ENCODE data around the gene RPAP3. TPM values are rescaled to one million over a fixed set of nuclear protein-coding genes. Genes with fewer than 3 reads are reported as not detected.
"Not testable (repeated sequence)": the region's sequence is repeated elsewhere in the genome, so short reads cannot be mapped to it uniquely, and the experiment has no call there.

The RPAP3 gene
- total RNA-seq, 2 donors from 2014 or later, result 6.0 to 6.9 TPM

GRCh38 chr12:47689215-47689614 lies 16.6 kb downstream of the RPAP3 start:
- ATAC-seq, result no peak
- Histone ChIP-seq H3K4me3 (no peak overlapping the region), H3K36me3 (replicated peaks in 1 of 2; ENCODE audit: insufficient read depth in 1 of 2, low read depth in 2 of 2) (peaks cover 0 to 7% of the 10 kb centered on the region in 2 donors), H3K27me3 (no peaks in the 10 kb centered on the region), H3K4me1 (no peaks in the 10 kb centered on the region), H3K9me3 (no peaks in the 10 kb centered on the region), H3K27ac (no peak overlapping the region)
- 92% methylated on average over 2 of the region's 2 CpGs for WGBS, 2 donors
- DNase-seq, result no peak
- intact Hi-C loops (cut with DNase I), result no loop called here
- TF ChIP-seq POLR2A (IDR thresholded peaks at IDR 0.05), result no peak

DNA sequence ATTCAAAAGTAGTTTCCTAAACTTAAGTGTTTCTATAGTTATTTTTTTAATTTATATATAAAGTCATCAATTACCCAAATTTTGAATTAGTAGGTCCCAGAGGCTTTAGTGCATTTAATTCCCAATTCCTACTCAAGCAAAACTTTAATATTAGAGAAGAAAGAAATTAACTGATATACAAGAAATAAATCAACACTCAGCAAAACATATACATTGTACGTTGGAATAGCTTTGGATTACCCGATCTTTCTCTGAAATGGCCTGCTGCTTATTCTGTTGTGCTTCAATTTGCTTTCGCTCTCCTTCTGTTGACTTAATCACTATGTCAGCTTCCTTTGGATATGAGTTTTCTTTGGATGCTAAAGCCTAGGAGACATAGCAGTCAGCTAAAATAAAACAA lies 18.2 kb downstream of the RPAP3 start:
- TF ChIP-seq CTCF (IDR thresholded peaks at IDR 0.05), result no peak
- TF ChIP-seq POLR2A (IDR thresholded peaks at IDR 0.05), result no peak
- intact Hi-C loops (cut with DNase I), result no loop called here
- no peak for ATAC-seq
- H3K4me1 ChIP-seq, result no peaks in the 10 kb centered on the region
- WGBS, 2 donors, result 63 to 75% methylated on average over 3 of the region's 3 CpGs
- DNase-seq, result no peak
- no peak overlapping the region for H3K4me3 ChIP-seq
- H3K27ac ChIP-seq, result no peak overlapping the region
- peaks cover 0 to 7% of the 10 kb centered on the region in 2 donors for H3K36me3 ChIP-seq (replicated peaks in 1 of 2; ENCODE audit: insufficient read depth in 1 of 2, low read depth in 2 of 2)
- no peaks in the 10 kb centered on the region for H3K27me3 ChIP-seq
- no peaks in the 10 kb centered on the region for H3K9me3 ChIP-seq

- Histone ChIP-seq H3K27me3 (no peaks in the 10 kb centered on the region), H3K9me3 (no peaks in the 10 kb centered on the region), H3K27ac (no peak overlapping the region), H3K36me3 (replicated peaks in 1 of 2; ENCODE audit: insufficient read depth in 1 of 2, low read depth in 2 of 2) (peaks cover 0 to 7% of the 10 kb centered on the region in 2 donors), H3K4me3 (no peak overlapping the region), H3K4me1 (no peaks in the 10 kb centered on the region)
- no peak for ATAC-seq
- TF ChIP-seq CTCF (IDR thresholded peaks at IDR 0.05) (peak in 6 of 7 experiments; percentile 35 to 56 (median 44)), POLR2A (IDR thresholded peaks at IDR 0.05) (no peak)
- 72 to 76% methylated on average over 4 of the region's 4 CpGs for WGBS, 2 donors
- DNase-seq, result no peak
- intact Hi-C loops (cut with DNase I), result no loop called here
Observed at GRCh38 chr12:47686645-47687240, 19.1 kb downstream of the RPAP3 start.

DNA sequence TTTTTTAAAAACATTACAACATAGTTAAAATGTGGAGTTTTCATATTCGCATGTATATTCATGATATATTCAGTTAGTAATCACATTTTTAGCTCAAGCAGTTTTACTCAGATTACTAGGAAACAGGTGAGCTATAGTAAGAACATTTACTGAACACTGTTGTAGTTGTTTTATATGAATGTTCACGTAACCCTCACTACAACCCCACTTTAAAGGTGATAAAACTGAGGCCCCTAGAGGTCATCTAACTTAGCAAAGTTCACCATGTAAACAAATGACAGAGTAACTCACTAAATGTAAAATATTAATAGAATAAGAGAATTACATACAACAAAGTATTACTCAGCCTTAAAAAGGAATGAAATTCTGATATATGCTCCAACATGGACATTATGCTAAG lies 26.0 kb downstream of the RPAP3 start:
- WGBS, 2 donors, result 95 to 98% methylated on average over 2 of the region's 2 CpGs
- Histone ChIP-seq H3K27me3 (no peaks in the 10 kb centered on the region), H3K27ac (no peak overlapping the region), H3K36me3 (replicated peaks in 1 of 2; ENCODE audit: insufficient read depth in 1 of 2, low read depth in 2 of 2) (peaks cover 0 to 2% of the 10 kb centered on the region in 2 donors), H3K4me3 (no peak overlapping the region), H3K9me3 (no peaks in the 10 kb centered on the region), H3K4me1 (no peaks in the 10 kb centered on the region)
- ATAC-seq (no peak), DNase-seq (no peak)
- TF ChIP-seq CTCF (IDR thresholded peaks at IDR 0.05) (no peak), POLR2A (IDR thresholded peaks at IDR 0.05) (no peak)
- intact Hi-C loops (cut with DNase I), result no loop called here

DNA sequence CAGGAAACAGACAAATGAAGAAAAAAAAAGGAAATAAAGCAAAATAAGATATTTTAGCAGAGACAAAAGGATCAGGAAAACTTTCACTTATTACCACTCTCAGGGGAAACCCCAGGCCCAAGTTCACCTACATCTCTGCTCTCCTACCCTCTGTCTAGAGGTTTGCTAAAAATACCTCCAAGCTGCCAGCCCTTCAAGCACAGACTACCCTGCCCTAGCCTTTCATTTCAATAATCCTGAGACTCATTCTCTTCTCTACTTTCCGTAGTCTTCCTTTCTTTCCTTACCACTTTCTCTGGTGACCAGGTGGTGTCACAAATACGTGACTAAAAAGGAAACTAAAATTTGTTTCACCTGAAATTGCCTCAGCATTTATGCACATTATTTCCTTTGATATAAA lies 33.8 kb downstream of the RPAP3 start:
- ATAC-seq (no peak), DNase-seq (no peak)
- TF ChIP-seq POLR2A (IDR thresholded peaks at IDR 0.05), result no peak
- TF ChIP-seq CTCF (IDR thresholded peaks at IDR 0.05), result no peak
- Histone ChIP-seq H3K36me3 (replicated peaks in 1 of 2; ENCODE audit: insufficient read depth in 1 of 2, low read depth in 2 of 2) (peaks cover 2 to 10% of the 10 kb centered on the region in 2 donors), H3K4me1 (no peaks in the 10 kb centered on the region), H3K9me3 (no peaks in the 10 kb centered on the region), H3K27me3 (no peaks in the 10 kb centered on the region), H3K4me3 (no peak overlapping the region), H3K27ac (no peak overlapping the region)
- intact Hi-C loops (cut with DNase I), result no loop called here
- 93 to 98% methylated on average over 2 of the region's 2 CpGs for WGBS, 2 donors

DNA sequence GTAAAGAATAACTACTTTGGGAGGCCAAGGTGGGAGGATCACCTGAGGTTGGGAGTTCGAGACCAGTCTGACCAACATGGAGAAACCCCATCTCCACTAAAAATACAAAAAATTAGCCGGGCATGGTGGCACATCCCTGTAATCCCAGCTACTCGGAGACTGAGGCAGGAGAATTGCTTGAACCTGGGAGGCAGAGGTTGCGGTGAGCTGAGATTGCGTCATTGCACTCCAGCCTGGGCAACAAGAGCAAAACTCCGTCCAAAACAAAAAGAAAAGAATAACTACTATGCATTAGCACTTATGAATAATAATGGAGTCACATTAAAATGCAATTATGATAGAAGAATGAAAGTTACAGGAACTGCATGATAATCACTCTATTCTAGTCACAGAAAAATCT lies 37.9 kb downstream of the RPAP3 start:
- H3K27ac ChIP-seq; H3K4me3 ChIP-seq; intact Hi-C loops (cut with DNase I); H3K9me3 ChIP-seq; H3K27me3 ChIP-seq; ATAC-seq; DNase-seq; H3K4me1 ChIP-seq: not testable (repeated sequence)
- peaks cover 13 to 20% of the 10 kb centered on the region in 2 donors for H3K36me3 ChIP-seq (replicated peaks in 1 of 2; ENCODE audit: insufficient read depth in 1 of 2, low read depth in 2 of 2)
- WGBS, 2 donors, result 93 to 94% methylated on average over 6 of the region's 6 CpGs

Data from body of pancreas (tissue), 4 donors.